WTC11 (cell line): ENCODE results near the gene ZFP42. TPM values are rescaled to one million over a fixed set of nuclear protein-coding genes. Genes with fewer than 3 reads are reported as not detected.
A peak's percentile ranks its signal among the peaks of the same experiment; 100 is the strongest.

Source experiments
- ATAC-seq: fragments of 200-7000 bp; cut with Tn5 transposase; 2 replicates; pipeline ENCODE4 v1.10.0; 2021; ENCODE audit warnings: mild to moderate bottlenecking, moderate library complexity
- CTCF ChIA-PET: fragments of 300-600 bp; sonication (Branson Sonifier 250); formaldehyde crosslinking; loops from one replicate; lab custom pipeline; 2021; ENCODE audit warnings: antibody characterized with exemption; lab: Charles Lee
- POLR2A ChIA-PET: fragments of 350-600 bp; sonication (Branson Sonifier 250); formaldehyde crosslinking; loops from one replicate; lab custom pipeline; 2021; ENCODE audit warnings: antibody characterized with exemption; lab: Charles Lee
- DNase-seq: peaks from one replicate; pipeline ENCODE4 v3.0.0; 2021; ENCODE audit warnings: low spot score
- H3K27ac Mint-ChIP-seq: 2 replicates; pipeline ENCODE4 v1.8.0; 2021; ENCODE audit warnings: mixed read lengths
- H3K27me3 Mint-ChIP-seq: 2 replicates; pipeline ENCODE4 v1.8.0; 2021; ENCODE audit warnings: low read depth, mild to moderate bottlenecking, moderate library complexity, mixed read lengths
- H3K36me3 Mint-ChIP-seq: 2 replicates; pipeline ENCODE4 v1.8.0; 2021; ENCODE audit warnings: mixed read lengths
- H3K4me1 Mint-ChIP-seq: 2 replicates; pipeline ENCODE4 v1.8.0; 2022; ENCODE audit warnings: mixed read lengths
- H3K4me3 Mint-ChIP-seq: 2 replicates; pipeline ENCODE4 v1.8.0; 2021; ENCODE audit warnings: mild to moderate bottlenecking, moderate library complexity, mixed read lengths
- H3K9me3 Mint-ChIP-seq: 2 replicates; pipeline ENCODE4 v1.8.0; 2021; ENCODE audit warnings: mixed read lengths
- ELF4 ChIP-seq: sonication (generic); formaldehyde crosslinking; IDR thresholded peaks from 2 replicates; pipeline ENCODE4 v1.8.1; 2022; ENCODE audit warnings: low read depth, mild to moderate bottlenecking, moderate library complexity, missing genetic modification reagents
- ESRRA ChIP-seq: sonication (generic); formaldehyde crosslinking; IDR thresholded peaks from 2 replicates; pipeline ENCODE4 v1.8.1; 2022; ENCODE audit warnings: mild to moderate bottlenecking, missing genetic modification reagents, borderline replicate concordance
- FOXK1 ChIP-seq: sonication (generic); formaldehyde crosslinking; IDR thresholded peaks from 2 replicates; pipeline ENCODE4 v1.8.0; 2022; ENCODE audit warnings: mild to moderate bottlenecking, moderate library complexity, missing genetic modification reagents
- FOXP1 ChIP-seq: sonication (generic); formaldehyde crosslinking; IDR thresholded peaks from 2 replicates; pipeline ENCODE4 v1.8.0; 2022; ENCODE audit warnings: missing genetic modification reagents, mild to moderate bottlenecking, moderate library complexity, borderline replicate concordance
- NFYB ChIP-seq: sonication (generic); formaldehyde crosslinking; conservative IDR thresholded peaks from 2 replicates; pipeline ENCODE4 v1.8.0; 2022; ENCODE audit warnings: low read depth, missing genetic modification reagents
- NR3C1 ChIP-seq: sonication (generic); formaldehyde crosslinking; conservative IDR thresholded peaks from 2 replicates; pipeline ENCODE4 v1.8.1; 2023; ENCODE audit warnings: low read depth, mild to moderate bottlenecking, missing genetic modification reagents
- RELA ChIP-seq: sonication (generic); formaldehyde crosslinking; IDR thresholded peaks from 2 replicates; pipeline ENCODE4 v1.8.1; 2022; ENCODE audit warnings: missing genetic modification reagents, mild to moderate bottlenecking, borderline replicate concordance
- RORB ChIP-seq: fragments of 250-450 bp; sonication (Bioruptor Pico); IDR thresholded peaks from 2 replicates; pipeline ENCODE4 v1.9.0; 2021; ENCODE audit warnings: mild to moderate bottlenecking
- SMAD3 ChIP-seq: sonication (generic); formaldehyde crosslinking; IDR thresholded peaks from 2 replicates; pipeline ENCODE4 v1.8.0; 2022; ENCODE audit warnings: missing genetic modification reagents, mild to moderate bottlenecking, borderline replicate concordance
- SOX15 ChIP-seq: fragments of 250-450 bp; sonication (Bioruptor Pico); IDR thresholded peaks from 2 replicates; pipeline ENCODE4 v1.9.0; 2021; ENCODE audit warnings: mild to moderate bottlenecking
- SP1 ChIP-seq: sonication (generic); formaldehyde crosslinking; conservative IDR thresholded peaks from 2 replicates; pipeline ENCODE4 v1.8.1; 2022; ENCODE audit warnings: missing genetic modification reagents
- TEAD4 ChIP-seq: sonication (generic); formaldehyde crosslinking; IDR thresholded peaks from 2 replicates; pipeline ENCODE4 v1.8.0; 2022; ENCODE audit warnings: mild to moderate bottlenecking, missing genetic modification reagents
- TP53 ChIP-seq: sonication (generic); formaldehyde crosslinking; IDR thresholded peaks from 2 replicates; pipeline ENCODE4 v1.8.1; 2023; ENCODE audit warnings: mild to moderate bottlenecking, missing genetic modification reagents
- ZNF138 ChIP-seq: sonication (generic); formaldehyde crosslinking; conservative IDR thresholded peaks from 2 replicates; pipeline ENCODE4 v1.8.1; 2022; ENCODE audit warnings: mild to moderate bottlenecking, moderate library complexity, missing genetic modification reagents
- ZNF219 ChIP-seq: sonication (generic); formaldehyde crosslinking; IDR thresholded peaks from 2 replicates; pipeline ENCODE4 v1.8.0; 2023; ENCODE audit warnings: missing genetic modification reagents, mild to moderate bottlenecking, borderline replicate concordance
- ZNF263 ChIP-seq: sonication (generic); formaldehyde crosslinking; IDR thresholded peaks from 2 replicates; pipeline ENCODE4 v1.8.1; 2022; ENCODE audit warnings: low read depth, mild to moderate bottlenecking, moderate library complexity, missing genetic modification reagents
- ZNF396 ChIP-seq: fragments of 250-450 bp; sonication (Bioruptor Pico); IDR thresholded peaks from 2 replicates; pipeline ENCODE4 v1.8.0; 2021; ENCODE audit warnings: mild to moderate bottlenecking, moderate library complexity, borderline replicate concordance
- total RNA-seq: library from RNA; stranded (reverse); gene quantifications from 3 replicates; pipeline ENCODE4 v1.2.3, GENCODE V29; 2021
- TF ChIP-seq, protein P1 (sequence below): fragments of 250-450 bp; sonication (Bioruptor Pico); IDR thresholded peaks from 2 replicates; pipeline ENCODE4 v1.9.0; 2021; ENCODE audit warnings: mild to moderate bottlenecking
- TF ChIP-seq, protein P2 (sequence below): sonication (generic); formaldehyde crosslinking; IDR thresholded peaks from 2 replicates; pipeline ENCODE4 v1.8.1; 2023; ENCODE audit warnings: mild to moderate bottlenecking, missing genetic modification reagents
- TF ChIP-seq, protein P3 (sequence below): fragments of 250-450 bp; sonication (Bioruptor Pico); conservative IDR thresholded peaks from 2 replicates; pipeline ENCODE4 v1.9.0; 2021; ENCODE audit warnings: mild to moderate bottlenecking
- TF ChIP-seq, protein P4 (sequence below): sonication (generic); formaldehyde crosslinking; IDR thresholded peaks from 2 replicates; pipeline ENCODE4 v1.8.0; 2023; ENCODE audit warnings: missing genetic modification reagents, mild to moderate bottlenecking, borderline replicate concordance

Gene ZFP42
- total RNA-seq, 1 experiment from 2014 or later = 128 TPM

DNA sequence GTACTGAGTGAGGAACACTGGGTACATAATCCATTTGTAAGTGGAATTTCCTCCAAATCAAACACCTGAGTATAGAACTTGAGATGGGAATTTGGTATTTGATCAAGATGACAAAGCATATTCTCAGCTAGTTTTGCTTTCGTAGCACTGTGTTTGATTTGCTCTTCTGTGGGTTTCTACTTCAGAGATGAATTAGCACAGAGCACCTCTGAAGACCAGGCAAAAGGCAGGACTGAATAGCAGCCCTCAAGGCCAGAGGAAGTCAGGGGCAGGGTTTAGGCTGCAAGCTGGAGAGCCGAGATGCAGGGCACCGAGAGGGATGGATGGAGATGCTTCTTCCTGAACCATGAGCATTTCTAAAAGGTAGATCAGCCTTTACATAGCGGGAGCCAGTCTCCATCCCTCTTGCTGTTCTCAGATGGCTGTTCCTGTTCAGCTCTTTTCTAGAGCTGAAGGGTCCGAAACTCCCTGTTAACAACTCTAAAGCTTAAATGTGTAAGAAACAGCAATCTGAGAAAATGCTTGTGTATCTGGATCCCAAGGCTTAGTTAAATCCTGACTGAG lies 10.8 kb downstream of the ZFP42 start:
- ChIA-PET CTCF (interaction anchor here (0.7 to 1.4 kb wide), 2 partner anchors 259 to 400 kb away, joined by 3 read pairs; no protein-coding TSS in a partner anchor), POLR2A (interaction anchor here (0.6 to 1.4 kb wide), 6 partner anchors 9 to 1282 kb away, joined by 3 to 7 read pairs (median 3); partner anchors contain the start of gene ZFP42)
- TF ChIP-seq, protein P1, sequence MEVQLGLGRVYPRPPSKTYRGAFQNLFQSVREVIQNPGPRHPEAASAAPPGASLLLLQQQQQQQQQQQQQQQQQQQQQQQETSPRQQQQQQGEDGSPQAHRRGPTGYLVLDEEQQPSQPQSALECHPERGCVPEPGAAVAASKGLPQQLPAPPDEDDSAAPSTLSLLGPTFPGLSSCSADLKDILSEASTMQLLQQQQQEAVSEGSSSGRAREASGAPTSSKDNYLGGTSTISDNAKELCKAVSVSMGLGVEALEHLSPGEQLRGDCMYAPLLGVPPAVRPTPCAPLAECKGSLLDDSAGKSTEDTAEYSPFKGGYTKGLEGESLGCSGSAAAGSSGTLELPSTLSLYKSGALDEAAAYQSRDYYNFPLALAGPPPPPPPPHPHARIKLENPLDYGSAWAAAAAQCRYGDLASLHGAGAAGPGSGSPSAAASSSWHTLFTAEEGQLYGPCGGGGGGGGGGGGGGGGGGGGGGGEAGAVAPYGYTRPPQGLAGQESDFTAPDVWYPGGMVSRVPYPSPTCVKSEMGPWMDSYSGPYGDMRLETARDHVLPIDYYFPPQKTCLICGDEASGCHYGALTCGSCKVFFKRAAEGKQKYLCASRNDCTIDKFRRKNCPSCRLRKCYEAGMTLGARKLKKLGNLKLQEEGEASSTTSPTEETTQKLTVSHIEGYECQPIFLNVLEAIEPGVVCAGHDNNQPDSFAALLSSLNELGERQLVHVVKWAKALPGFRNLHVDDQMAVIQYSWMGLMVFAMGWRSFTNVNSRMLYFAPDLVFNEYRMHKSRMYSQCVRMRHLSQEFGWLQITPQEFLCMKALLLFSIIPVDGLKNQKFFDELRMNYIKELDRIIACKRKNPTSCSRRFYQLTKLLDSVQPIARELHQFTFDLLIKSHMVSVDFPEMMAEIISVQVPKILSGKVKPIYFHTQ (CRISPR knock-in tag) = 0 out of 2 replicates have a peak, but pooled peaks have one; percentile 66
- no peak for TF ChIP-seq SMAD3 (CRISPR knock-in tag)
- Mint-ChIP-seq H3K27ac (peak overlapping the region; percentile 83), H3K9me3 (peaks cover 4% of the 10 kb centered on the region; the same call in 1 of the 2 replicates), H3K4me1 (peaks cover 43% of the 10 kb centered on the region), H3K4me3 (no peak overlapping the region), H3K36me3 (peaks cover 59% of the 10 kb centered on the region), H3K27me3 (no peaks in the 10 kb centered on the region)
- ATAC-seq (peak; percentile 12; the same call in 1 of the 2 replicates), DNase-seq (no peak)

DNA sequence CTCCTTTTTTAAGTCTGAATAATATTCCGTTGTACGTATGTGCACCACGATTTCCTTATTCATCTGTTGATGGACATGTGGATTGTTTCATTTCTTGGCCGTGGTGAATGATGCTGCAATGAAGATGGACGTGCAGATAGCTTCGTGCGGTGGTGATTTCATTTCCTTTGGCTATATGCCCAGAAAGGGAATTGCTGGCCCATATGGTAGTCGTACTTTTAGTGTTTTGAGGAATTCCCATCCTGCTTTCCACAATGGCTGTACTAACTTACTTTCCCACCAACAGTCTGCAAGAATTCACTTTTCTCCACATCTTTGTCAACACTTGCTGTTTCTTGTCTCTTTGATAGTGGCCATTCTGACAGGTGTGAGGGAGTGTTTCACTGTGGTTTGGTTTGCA lies 12.8 kb downstream of the ZFP42 start:
- H3K36me3 Mint-ChIP-seq = peaks cover 39% of the 10 kb centered on the region
- no peak overlapping the region for H3K4me3 Mint-ChIP-seq
- peaks cover 30% of the 10 kb centered on the region for H3K4me1 Mint-ChIP-seq
- TF ChIP-seq NFYB (no peak), ESRRA (no peak), ZNF219 (CRISPR knock-in tag) (no peak), FOXK1 (CRISPR knock-in tag) (no peak), RORB (CRISPR knock-in tag) (no peak), ZNF138 (CRISPR knock-in tag) (no peak), RELA (no peak), ZNF396 (no peak), FOXP1 (CRISPR knock-in tag) (no peak), SOX15 (CRISPR knock-in tag) (no peak), NR3C1 (CRISPR knock-in tag) (no peak), TP53 (CRISPR knock-in tag) (no peak), TEAD4 (no peak), ELF4 (CRISPR knock-in tag) (no peak), SP1 (CRISPR knock-in tag) (no peak), ZNF263 (CRISPR knock-in tag) (no peak)
- TF ChIP-seq, protein P2, sequence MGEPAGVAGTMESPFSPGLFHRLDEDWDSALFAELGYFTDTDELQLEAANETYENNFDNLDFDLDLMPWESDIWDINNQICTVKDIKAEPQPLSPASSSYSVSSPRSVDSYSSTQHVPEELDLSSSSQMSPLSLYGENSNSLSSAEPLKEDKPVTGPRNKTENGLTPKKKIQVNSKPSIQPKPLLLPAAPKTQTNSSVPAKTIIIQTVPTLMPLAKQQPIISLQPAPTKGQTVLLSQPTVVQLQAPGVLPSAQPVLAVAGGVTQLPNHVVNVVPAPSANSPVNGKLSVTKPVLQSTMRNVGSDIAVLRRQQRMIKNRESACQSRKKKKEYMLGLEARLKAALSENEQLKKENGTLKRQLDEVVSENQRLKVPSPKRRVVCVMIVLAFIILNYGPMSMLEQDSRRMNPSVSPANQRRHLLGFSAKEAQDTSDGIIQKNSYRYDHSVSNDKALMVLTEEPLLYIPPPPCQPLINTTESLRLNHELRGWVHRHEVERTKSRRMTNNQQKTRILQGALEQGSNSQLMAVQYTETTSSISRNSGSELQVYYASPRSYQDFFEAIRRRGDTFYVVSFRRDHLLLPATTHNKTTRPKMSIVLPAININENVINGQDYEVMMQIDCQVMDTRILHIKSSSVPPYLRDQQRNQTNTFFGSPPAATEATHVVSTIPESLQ (CRISPR knock-in tag) = no peak
- TF ChIP-seq, protein P3, sequence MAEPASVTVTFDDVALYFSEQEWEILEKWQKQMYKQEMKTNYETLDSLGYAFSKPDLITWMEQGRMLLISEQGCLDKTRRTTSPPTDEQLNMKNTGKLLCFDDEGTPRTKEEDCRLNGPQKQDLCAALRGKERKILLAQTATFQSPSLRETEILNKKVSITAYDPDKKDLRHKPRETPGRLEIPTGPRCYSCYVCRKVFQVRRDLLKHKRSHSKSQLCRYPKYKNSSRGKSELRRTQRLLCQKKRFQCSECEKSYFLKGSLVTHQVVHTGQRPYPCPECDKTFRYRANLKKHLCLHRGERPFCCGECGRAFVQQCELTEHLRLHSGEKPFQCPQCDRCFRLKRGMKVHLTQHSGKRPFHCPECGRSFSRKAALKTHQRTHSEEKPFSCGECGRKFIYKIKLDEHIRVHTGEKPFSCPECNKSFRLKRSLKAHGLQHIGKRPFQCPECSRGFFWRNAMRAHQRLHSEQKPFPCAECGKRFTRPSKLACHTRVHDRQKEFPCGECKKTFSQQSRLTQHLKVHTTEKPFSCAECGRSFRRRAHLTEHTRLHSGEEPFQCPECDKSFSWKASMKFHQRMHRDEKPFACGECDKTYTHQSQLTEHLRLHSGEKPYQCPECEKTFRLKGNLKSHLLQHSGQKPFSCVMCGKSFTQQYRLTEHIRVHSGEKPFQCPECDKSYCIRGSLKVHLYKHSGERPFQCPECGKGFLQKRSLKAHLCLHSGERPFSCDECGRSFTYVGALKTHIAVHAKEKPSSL (CRISPR knock-in tag) = no peak
- TF ChIP-seq, protein P4, sequence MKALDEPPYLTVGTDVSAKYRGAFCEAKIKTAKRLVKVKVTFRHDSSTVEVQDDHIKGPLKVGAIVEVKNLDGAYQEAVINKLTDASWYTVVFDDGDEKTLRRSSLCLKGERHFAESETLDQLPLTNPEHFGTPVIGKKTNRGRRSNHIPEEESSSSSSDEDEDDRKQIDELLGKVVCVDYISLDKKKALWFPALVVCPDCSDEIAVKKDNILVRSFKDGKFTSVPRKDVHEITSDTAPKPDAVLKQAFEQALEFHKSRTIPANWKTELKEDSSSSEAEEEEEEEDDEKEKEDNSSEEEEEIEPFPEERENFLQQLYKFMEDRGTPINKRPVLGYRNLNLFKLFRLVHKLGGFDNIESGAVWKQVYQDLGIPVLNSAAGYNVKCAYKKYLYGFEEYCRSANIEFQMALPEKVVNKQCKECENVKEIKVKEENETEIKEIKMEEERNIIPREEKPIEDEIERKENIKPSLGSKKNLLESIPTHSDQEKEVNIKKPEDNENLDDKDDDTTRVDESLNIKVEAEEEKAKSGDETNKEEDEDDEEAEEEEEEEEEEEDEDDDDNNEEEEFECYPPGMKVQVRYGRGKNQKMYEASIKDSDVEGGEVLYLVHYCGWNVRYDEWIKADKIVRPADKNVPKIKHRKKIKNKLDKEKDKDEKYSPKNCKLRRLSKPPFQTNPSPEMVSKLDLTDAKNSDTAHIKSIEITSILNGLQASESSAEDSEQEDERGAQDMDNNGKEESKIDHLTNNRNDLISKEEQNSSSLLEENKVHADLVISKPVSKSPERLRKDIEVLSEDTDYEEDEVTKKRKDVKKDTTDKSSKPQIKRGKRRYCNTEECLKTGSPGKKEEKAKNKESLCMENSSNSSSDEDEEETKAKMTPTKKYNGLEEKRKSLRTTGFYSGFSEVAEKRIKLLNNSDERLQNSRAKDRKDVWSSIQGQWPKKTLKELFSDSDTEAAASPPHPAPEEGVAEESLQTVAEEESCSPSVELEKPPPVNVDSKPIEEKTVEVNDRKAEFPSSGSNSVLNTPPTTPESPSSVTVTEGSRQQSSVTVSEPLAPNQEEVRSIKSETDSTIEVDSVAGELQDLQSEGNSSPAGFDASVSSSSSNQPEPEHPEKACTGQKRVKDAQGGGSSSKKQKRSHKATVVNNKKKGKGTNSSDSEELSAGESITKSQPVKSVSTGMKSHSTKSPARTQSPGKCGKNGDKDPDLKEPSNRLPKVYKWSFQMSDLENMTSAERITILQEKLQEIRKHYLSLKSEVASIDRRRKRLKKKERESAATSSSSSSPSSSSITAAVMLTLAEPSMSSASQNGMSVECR (CRISPR knock-in tag) = no peak
- TF ChIP-seq, all 79 proteins: peak for 0
- DNase-seq (no peak), ATAC-seq (no peak)
- ChIA-PET POLR2A (no interaction called here), CTCF (no interaction called here)
- Mint-ChIP-seq H3K9me3 (peaks cover 2% of the 10 kb centered on the region; the same call in 1 of the 2 replicates), H3K27ac (peak overlapping the region; percentile 25; the same call in 1 of the 2 replicates), H3K27me3 (no peaks in the 10 kb centered on the region)
